Effector CD8-positive, alpha-beta T cell (primary cell): ENCODE measurements around the gene TPBGL.

Source experiments
- DNase-seq: peaks from one replicate; lab custom pipeline; 2025; lab: John Stamatoyannopoulos, UW

Gene TPBGL

GRCh38 chr11:75208446-75208845 is 32.1 kb upstream of the TPBGL start:
- DNase-seq: no peak

GRCh38 chr11:75212411-75212810 is 28.2 kb upstream of the TPBGL start:
- no peak for DNase-seq

DNA sequence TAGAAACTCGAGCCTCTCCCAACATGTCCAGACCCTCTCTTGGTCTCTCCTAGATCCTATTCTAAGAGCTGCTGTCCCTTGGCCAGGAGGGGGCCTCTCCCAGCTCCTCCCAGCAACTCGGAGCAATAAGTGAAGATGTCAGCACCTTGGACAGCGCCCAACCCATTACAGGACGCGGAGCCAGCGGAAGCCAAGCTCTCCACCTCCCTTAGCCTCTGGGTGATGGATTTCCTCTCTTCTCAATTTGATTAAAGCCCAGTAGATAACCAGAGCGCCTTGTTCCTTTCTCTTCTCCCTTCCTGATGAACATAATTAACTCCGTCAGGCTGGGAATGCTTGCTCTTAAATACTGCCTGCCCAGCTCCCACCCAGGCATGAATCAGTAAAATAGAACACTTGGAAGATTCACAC is 26.2 kb upstream of the TPBGL start:
- peak; percentile 66 for DNase-seq

GRCh38 chr11:75214843-75215242 is 25.7 kb upstream of the TPBGL start:
- no peak for DNase-seq

GRCh38 chr11:75219869-75220268 is 20.7 kb upstream of the TPBGL start:
- no peak for DNase-seq

- no peak for DNase-seq
Observed at GRCh38 chr11:75223954-75224643, 16.5 kb upstream of the TPBGL start.

GRCh38 chr11:75225794-75226193 is 14.8 kb upstream of the TPBGL start:
- no peak for DNase-seq

- DNase-seq: no peak
Observed at GRCh38 chr11:75229466-75229865, 11.1 kb upstream of the TPBGL start.

DNA sequence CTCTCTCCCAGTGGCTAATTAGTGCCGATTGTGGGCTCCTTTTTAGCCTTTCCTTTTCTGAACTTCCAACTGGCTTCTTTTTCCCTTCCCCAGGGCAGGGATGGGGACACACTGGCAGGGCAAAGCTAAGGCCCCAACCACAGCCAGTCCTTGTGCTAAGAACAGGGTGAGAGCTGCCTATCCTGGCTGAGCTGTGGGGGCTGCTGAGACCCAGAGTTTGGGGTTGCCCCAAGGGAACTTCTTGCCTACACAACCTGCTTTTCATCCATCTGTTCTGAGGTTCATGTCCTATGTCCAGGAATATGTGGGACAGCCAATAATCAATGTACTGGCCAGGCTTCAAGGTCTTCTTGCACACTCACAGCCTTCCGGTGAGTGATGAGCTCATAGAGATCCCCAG is 10.0 kb upstream of the TPBGL start:
- no peak for DNase-seq

DNA sequence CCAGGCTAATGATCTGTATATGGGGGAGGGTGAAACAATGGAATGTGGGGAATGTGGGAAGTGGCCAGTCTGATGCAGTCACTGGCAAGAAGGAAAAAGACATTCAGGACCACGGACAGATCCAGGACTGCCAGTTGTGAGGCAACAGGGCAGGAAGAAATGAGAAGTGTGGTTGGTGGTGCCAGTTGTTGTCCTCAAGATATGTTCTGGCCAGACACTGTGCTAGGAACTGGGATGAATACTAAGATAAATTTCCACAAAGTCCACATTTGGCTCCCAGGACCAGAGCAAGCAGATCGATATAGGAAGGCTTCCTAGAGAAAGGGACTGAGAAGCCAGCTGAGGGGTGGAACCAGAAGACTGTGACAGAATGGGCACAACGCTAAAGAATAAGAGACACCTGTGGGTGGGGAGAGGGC is 6.8 kb upstream of the TPBGL start:
- DNase-seq: no peak

DNA sequence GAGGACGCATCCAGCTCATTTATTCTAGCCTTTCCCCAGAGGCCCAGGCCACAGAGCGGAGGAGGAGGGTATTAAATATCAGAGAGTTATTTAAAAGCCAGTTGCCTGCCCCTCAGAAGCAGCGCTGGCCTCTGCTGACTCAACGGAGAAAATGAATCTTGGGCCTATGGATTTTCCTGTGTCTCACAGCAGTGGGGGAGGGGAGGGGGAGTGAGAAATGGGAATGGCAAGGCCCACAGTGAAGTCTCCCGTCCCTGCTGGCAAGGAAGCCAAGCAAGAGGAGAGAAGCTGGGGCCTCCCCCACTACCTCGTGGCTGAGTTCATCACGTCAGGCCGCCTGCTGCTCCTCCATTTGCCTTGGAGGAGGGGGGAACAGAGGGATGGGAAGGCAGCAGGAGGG is 4.5 kb upstream of the TPBGL start:
- no peak for DNase-seq

- no peak for DNase-seq
Observed at GRCh38 chr11:75237050-75237449, 3.5 kb upstream of the TPBGL start.

DNA sequence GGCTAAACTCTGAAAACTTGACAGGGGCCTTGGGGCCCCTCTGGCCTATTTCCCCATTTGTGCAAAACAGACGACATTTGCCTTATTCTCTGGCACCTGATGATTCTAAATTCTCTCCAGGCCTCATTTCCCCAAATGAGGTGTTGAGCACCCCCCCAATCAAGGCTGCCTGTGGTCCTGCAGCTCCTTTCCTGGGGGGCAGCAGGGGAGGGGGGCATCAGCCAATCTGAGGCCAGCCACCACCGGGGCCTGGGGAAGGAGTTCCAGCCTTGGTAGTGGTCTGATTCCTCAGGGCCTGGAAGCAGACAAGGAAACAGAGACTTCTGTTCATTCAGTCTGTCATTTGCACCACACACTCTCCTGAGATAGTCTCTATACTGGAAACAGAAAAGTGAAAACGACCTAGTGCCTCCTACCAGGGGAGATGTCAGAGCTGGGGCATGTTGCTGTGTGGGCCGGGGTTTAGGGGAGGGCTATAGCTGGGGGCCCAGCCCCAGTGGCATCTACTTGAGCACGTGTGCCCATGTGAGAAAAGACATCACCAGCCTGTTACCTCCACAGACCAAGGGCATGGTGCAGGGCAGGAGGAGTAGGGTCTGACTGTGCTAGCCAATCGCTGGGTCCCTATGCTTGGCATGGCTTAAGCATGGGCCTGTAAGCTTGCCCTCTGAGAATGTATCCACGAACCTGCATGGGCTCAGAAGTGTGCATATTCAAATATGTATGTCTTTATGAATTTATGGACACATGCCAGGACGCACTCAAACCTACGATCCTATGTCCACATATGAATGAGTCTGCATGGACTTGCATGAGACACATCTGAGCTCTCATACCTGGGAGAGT is 1.8 kb upstream of the TPBGL start:
- no peak for DNase-seq

DNA sequence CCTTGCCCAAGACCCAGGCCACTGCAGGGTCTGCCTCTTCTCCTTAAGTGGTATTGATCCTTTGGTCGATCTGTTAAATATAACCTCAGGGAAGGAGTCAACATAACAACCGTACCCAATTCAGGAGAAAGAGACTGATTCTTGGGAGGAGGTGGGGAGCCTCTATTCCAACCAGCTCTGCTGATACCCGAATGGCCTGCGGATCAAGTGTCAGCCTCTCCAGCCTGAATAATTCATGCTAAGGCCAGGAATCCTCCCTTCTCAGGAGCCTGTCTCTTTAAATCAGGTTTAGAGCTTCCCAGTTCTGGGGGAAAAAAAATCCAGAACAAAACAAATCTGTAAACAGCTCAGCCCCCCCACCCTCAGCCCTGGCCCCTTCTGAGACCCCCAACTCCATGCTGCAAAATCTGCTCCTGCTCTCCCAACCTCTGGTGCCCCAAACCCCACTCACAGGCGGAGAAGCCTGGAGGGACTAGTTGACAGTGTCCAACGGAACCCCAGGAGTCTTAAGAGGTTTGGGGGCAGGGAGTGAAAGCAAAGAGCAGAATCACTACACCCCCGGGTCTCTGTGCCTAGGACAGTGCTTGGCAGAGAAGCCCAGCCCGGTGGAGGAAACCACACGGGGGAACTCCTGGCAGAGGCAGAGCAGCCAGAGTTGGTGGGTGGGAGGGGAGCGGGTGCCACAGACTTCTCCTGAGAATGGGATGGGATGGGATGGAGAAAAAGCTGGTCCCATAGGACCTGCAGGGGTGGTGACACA is 863 bp upstream of the TPBGL start:
- DNase-seq: no peak

DNA sequence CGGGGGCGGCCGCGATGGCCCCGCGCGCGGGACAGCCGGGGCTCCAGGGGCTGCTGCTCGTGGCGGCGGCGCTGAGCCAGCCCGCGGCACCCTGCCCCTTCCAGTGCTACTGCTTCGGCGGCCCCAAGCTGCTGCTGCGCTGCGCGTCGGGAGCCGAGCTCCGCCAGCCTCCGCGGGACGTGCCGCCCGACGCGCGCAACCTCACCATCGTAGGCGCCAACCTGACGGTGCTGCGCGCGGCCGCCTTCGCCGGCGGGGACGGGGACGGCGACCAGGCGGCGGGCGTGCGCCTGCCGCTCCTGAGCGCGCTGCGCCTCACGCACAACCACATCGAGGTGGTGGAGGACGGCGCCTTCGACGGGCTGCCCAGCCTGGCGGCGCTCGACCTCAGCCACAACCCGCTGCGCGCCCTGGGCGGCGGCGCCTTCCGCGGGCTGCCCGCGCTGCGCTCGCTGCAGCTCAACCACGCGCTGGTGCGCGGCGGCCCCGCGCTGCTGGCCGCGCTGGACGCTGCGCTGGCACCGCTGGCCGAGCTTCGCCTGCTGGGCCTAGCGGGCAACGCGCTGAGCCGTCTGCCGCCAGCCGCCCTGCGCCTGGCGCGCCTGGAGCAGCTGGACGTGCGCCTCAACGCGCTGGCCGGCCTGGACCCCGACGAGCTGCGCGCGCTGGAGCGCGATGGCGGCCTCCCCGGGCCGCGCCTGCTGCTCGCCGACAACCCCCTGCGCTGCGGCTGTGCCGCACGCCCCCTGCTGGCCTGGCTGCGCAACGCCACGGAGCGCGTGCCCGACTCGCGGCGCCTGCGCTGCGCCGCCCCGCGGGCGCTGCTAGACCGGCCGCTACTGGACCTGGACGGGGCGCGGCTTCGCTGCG is 697 bp downstream of the TPBGL start:
- peak; percentile 75 for DNase-seq

- no peak for DNase-seq
Observed at GRCh38 chr11:75241906-75242644, 1.5 kb downstream of the TPBGL start.

DNA sequence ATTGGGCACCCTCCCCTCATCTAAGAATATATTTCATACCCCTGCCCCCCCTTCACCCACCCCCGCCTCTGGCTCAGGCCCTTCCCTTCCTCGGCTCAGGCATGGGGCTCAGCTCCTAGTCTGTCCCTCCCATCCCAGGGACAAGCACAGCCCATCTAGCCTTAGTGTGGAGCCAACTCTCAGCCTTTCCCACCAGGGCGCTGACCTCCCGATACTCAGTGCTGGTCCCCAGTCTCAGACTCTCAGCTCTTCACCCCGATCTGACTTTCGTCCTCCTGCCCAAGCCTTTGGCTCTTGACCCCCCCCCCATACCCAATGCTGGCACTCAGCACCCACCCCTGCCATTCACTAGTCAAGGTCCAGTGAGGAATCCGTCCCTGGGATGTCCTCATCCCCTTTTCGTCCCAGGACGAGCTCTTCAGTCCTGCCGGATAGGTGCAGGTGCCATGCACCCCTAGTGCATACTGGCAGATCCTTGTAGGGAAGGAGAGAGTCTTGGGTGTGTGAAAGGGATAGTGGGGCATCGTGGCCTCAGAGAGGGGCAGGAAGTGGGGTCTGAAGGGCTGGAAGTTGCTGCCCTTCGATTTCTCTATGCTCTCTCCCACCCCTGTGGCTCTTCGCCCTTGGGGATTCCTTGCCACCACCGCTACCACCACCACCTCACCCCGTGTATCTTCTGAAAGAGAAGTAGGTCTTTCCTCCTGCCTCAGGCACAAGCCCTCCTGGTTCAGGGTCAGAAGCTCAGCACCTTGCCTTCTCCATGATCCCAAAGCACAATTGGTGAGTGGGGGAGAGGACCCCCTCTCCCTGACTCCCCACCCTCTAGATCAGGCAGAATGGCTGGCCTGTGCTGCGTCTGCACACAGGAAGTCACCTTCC is 2.4 kb downstream of the TPBGL start:
- DNase-seq: no peak

- no peak for DNase-seq
Observed at GRCh38 chr11:75244052-75244814, 3.7 kb downstream of the TPBGL start.

GRCh38 chr11:75245356-75246005 is 4.9 kb downstream of the TPBGL start:
- DNase-seq: no peak
